AG08395 (cell line): Measurements from ENCODE around the gene POLR3E.

ENCODE experiments used
- DNase-seq: peaks from one replicate; pipeline ENCODE4 v3.0.0; 2012; ENCODE audit warnings: mixed read lengths, low spot score

POLR3E gene

DNA sequence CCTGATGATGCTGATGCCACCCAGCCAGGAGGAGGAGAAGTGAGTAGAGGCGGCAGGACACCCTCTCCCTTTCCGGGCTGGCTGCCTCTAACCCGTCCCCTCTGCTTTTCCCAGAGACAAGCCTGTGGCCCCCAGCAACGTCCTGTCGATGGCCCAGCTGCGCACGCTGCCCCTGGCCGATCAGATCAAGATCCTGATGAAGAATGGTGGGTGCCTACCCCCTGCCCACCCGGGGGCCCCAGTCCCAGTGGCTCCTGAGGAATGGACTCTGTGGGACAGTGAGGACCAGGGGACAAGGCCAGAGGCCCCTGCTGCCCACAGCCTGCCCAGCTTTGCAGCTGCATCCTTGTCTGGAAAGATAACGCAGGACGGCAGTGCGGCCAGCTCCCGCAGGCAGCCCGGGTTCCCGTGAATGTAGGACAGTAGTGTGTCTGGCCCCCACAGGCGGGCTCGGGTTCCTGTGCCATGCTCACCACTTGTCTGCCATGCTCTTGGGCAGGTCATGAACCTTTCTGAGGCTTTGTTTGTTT lies 19.9 kb downstream of the POLR3E start:
- DNase-seq = no peak

- DNase-seq = no peak
Measured at GRCh38 chr16:22317625-22318024, 20.4 kb downstream of the POLR3E start.

- peak; percentile 35 for DNase-seq
Measured at GRCh38 chr16:22318690-22319358, 21.6 kb downstream of the POLR3E start.

DNA sequence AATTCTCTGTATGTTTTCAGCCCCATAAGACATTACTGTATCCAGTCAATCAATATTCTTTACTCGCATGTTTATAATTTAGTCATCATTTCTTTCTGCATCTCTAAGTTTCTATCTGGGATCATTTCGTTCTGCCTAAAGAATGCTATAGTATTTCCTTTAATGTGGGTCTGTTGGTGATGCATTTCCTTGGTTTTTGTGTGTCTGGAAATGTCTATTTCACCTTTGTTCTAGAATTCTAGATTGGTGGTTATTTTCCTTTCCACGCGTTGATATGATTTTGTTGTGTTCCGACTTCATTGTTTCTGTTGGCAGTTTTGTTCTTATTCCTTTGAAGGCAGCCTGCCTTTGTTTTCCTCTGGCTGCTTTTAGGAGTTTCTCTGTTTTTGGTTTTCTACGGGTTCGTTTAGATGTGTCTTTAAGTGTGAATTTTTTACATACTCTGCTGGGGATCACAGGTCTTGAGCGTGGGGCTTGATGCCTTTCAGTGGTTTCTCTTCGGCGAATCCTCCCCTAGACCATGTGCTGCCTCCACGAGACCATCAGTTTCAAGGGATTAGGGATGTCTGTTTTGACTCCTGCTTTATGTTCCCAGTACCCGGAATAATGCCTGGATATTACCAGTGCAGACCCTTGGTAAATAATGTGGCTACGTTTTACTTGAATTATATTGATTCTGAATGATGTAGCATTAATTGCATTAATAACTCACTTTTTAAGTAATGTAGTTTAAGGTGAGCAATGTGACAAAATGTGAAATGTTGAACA lies 23.5 kb downstream of the POLR3E start:
- no peak for DNase-seq

DNA sequence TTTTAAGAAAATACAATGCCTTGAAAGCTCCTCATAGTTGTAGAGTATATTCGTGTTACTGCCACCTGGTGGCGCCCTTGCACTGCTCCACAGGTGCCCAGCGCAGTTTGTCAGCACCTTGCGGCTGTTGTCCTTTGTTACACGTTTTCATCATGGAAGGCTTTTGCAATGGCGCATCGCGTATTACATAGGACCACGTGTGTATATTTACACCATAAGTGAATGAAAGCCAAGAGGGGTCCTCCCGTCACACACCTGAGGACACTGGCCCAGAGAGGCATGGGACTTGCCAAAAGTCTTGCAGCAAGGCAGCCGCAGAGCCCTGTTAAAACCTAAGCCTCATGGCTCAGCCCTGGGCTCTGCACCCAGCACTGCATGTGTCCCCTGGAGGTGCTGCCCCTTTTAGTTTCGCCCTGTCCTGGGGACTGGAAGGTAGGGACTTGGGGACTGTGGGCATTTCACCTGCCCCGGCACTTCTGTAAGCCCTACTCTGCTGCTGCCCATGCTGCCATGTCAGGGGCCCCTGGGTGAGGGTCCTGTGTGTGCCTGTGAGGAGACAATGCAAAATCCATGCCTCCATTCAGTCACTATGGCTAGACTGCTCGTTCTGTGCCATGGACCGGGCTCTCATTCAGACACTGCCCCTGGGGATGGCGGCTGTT lies 24.3 kb downstream of the POLR3E start:
- peak; percentile 82 for DNase-seq

- no peak for DNase-seq
Measured at GRCh38 chr16:22322021-22322471, 24.8 kb downstream of the POLR3E start.

DNA sequence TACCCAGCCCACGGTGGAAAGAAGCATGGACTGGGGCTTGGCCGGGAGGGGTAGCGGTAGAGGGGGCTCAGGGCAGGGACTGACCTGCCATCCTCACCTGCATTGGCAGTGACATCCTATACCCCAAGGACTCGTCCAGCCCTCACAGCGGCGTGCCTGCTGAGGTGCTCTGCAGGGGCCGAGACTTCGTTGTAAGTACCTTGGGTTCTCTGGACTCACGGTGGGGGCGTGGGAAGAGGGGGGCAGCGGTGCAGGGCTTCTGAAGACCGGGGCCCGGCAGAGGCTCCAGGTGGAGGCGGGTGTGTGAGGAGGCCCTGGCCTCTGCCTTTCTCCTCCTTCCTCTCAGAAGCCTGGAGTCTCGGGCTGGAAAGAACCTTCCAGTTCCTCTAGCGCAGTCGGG lies 25.5 kb downstream of the POLR3E start:
- no peak for DNase-seq

DNA sequence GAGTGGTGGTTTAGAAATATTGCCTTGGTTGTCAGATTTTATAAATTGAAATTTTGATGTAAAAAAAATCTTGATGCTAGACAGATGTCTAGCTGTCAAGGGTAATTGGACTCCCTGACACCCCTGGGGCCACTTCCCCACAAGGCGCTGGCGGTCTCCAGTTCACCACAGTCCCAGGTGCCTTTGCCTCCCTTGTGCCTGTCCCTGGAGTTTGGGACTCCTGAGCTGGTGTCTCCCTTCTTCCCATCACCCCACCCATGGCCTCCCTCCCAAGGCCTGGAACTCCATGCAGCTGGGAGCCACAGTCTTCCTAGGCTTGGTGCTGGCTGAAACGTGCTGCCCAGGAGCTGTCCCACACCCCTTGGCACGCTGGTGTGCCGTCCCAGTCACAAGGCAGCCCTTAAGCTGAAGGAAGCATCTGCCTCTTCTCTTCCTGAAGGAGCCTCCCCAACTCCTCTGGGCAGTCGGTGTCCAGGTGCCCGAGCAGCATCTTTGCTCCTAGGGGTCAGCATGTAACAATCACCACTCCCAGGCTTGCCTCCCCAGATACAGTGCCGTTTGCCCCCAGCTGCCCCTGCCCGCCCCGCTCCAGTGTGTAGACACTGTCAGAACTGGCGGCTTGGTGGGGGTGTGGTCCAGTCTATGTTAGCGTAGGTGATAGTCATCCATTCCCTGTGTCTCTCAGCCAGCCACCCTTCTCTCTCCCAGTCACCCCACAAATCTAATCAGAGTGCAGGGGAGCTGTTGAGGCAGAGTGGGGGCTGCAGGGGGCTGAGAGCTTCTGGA lies 26.2 kb downstream of the POLR3E start:
- no peak for DNase-seq

DNA sequence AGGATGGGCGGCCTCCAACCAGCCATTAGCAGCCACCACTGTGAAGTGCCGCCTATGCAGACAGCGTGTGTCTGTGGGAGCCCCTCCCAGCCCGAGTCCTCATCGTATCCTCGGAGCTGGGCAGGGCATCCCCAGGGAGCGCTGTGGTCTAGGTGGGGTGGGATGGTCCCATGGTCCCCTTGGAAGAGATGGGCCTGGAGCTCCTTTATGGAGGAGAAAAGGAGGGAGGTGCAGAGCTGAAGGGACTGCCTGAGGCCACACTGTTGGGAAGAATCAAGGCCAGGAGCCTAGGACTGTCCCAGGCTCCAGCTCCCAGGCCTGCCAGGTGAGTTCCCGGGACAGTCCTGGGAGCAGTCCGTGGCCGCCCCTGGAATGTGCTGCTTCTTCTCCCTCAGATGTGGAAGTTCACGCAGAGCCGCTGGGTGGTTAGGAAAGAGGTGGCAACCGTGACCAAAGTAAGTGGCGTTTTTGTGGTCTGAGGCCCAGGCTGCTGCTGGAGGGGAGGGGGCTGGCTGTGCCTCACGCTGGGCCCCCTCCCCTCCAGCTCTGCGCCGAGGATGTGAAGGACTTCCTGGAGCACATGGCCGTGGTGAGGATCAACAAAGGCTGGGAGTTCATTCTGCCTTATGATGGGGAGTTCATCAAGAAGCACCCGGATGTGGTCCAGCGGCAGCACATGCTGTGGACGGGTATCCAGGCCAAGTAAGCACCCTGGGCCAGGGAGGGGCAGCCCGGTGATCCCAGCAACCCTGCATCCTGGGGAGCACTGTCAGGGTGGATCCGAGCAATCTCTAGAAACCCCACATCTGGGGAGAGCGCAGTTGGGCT lies 27.0 kb downstream of the POLR3E start:
- DNase-seq = no peak

- no peak for DNase-seq
Measured at GRCh38 chr16:22324787-22325597, 27.8 kb downstream of the POLR3E start.

DNA sequence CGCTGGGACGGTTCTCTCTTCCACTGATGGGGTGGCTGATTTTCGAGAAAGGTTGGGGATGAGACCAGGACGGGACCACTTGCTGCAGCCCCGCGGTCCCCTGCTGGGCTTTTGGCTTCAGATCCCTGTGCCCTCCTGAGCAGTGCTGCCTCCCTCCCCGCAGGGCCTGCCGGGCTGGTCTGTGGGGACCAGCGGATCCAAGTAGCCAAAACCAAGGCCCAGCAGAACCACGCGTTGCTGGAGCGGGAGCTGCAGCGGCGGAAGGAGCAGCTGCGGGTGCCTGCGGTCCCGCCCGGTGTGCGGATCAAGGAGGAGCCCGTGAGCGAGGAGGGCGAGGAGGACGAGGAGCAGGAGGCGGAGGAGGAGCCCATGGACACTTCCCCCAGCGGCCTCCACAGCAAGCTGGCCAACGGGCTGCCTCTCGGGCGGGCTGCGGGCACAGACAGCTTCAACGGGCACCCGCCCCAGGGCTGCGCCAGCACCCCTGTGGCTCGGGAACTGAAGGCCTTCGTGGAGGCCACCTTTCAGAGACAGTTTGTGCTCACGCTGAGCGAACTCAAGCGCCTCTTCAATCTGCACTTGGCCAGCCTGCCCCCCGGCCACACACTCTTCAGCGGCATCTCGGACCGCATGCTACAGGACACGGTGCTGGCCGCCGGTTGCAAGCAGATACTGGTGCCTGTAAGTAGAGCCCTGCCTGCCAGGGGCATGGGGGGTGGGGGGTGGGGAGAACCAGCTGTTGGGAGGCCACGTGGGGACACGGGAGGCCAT lies 28.6 kb downstream of the POLR3E start:
- DNase-seq = no peak

DNA sequence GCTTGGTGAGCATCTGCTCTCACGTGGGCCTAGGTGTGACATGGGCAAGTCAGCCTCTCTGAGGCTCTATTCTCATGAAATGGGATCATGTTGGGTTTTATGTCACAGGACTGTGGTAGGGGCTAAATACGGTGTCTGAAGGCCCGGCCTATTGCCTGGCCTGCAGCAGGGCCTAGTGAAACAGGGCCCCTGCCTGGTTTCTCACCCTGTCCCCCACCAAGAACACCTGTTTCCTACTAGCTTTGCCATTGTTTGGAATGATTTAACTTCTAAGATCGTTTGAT lies 29.1 kb downstream of the POLR3E start:
- DNase-seq = no peak

DNA sequence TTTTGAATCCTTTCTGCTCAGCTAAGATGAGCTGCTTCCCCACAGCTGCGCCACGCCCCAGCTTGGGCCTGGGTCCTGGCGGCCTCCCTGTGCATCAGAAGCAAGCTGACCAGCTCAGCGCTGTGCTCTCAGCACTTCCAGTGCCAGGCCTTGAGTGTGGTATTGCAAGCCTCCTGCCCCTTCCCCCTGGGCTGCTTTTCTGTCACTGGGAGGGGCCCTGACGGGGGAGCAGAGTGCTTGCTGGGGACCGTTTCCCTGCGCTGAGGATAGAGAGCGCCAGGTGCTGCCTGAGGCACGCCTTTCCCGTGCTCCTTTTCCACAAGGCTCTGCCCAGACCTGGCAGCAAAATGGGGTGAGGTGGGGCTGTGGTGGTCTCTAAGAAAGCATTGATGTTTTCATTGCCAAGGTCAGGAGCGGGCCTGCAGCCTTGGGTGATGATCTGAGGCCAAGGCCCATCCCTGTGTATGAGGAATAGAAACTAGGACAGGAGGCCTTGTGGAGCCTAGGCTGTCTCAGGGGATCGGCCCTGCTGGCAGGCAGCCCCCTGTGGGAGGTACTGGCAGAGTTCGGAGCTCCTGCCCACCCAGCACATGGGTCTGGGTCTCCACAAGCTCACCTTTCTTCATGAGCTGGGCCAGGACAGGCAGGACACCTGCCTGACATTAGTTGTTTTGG lies 29.7 kb downstream of the POLR3E start:
- no peak for DNase-seq

- no peak for DNase-seq
Measured at GRCh38 chr16:22327446-22327775, 30.2 kb downstream of the POLR3E start.

DNA sequence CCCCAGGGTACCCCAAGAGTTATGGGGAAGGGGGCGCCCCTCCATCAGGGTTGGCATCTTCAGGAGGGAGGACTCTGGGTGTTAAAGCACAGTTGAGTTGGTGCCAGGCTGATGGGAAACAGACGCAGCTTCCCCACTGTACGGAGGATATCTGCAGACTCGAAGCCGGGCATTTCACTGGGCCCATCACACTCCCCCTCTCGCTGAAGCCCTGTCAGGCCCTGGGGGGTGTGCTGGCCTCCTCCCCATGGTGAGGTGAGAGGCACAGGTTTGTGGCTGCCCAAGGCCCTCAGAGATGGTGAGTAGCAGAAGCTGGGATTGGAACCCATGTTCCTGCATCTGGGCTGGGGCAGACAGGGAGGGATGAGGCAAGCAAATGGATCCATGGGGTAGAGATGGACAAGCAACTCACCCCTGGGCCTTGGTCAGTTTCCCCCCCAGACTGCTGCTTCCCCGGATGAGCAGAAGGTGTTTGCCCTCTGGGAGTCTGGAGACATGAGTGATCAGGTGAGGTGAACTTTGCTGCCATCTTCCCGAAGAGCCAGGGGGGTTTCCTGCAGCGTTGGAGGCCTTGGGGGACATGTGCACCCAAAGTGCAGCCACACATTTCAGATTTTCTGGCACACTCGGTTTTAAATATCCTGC lies 31.0 kb downstream of the POLR3E start:
- no peak for DNase-seq

DNA sequence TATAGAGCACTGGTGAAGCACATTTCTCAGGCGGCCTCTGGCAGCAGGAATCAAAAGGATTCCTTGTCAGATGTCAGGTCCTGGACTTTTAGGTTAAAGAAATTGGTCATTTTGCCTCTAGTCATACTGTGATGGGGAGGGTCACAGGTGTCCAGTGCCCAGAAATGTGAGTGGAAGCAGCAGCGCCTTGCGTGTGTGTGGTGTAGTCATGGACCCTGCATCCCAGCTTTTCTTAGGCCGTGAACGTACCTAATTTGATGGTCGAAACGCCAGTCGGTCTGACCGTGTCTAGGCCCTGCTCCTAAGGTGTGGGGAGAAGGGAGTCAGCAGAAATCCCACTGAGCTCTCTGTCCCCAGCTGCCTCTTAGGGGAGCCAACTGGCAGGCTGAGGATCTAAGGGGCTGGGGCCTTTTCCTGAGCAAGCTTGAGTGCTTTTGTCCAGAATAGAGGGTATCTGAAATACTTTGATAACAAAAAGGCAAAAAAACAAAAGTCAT lies 32.0 kb downstream of the POLR3E start:
- DNase-seq = no peak

DNA sequence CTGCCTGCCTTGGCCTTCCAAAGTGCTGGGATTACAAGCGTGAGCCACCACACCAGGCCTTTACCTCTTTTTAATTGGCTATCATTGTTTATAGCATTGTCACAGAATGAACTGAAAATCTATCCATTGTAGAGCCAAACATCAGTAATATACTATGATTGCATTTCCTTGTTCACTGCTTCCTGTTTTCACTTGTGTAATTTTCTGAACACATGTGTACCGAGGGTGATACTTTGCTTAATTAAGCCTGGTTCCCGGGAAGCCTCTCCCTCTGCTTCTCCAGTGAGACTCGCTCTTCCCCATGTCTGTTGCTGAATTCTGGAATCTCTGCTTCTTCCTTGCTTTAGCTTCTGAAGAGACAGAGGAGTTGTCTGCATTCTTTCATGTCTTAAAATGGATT lies 33.1 kb downstream of the POLR3E start:
- no peak for DNase-seq

GRCh38 chr16:22333457-22333994 lies 36.3 kb downstream of the POLR3E start:
- DNase-seq = no peak
